Pancreas (tissue), 10 donors: Measurements from ENCODE around the gene NFIX. TPM values are rescaled to one million over a fixed set of nuclear protein-coding genes. Genes with fewer than 3 reads are reported as not detected.

Source experiments
- ATAC-seq, 4 donors: fragments of 200-7000 bp; cut with Tn5 transposase; one replicate each; pipeline versions ENCODE4 v1.8.0 to v1.9.1; 2020; ENCODE audit warnings: mild to moderate bottlenecking in 4 of 4, moderate library complexity in 4 of 4
- DNase-seq, 6 donors: peaks; one replicate each; pipeline ENCODE4 v3.0.0-alpha.2; 2020
- FAIRE-seq: peaks from 2 replicates; lab custom pipeline; 2012; peaks lifted over from hg19 to GRCh38; lab: Jason Lieb, UNC
- H3K27ac ChIP-seq, 4 donors: fragments of 200-600 bp; sonication (generic); 1 replicate in 3 of 4; 2 replicates in 1 of 4; pipeline versions ENCODE4 v1.5.0 to v1.8.0; 2020
- H3K27me3 ChIP-seq, 4 donors: fragments of 200-600 bp; one replicate each; pipeline ENCODE4 v1.8.0; 2021
- H3K36me3 ChIP-seq, 3 donors: fragments of 200-600 bp; sonication (generic) in 1 of 3; one replicate each; pipeline versions ENCODE4 v1.5.0 to v1.8.0; 2020 to 2021
- H3K4me1 ChIP-seq, 3 donors: fragments of 200-600 bp; one replicate each; pipeline ENCODE4 v1.8.0; 2021
- H3K4me3 ChIP-seq, 4 donors: fragments of 200-600 bp; sonication (generic) in 2 of 4; one replicate each; pipeline versions ENCODE4 v1.5.0 to v1.8.0; 2020 to 2021
- H3K9me3 ChIP-seq, 4 donors: fragments of 200-600 bp; one replicate each; pipeline ENCODE4 v1.8.0; 2021
- CTCF ChIP-seq, 4 donors: fragments of 200-600 bp; sonication (generic) in 3 of 4; IDR thresholded peaks; one replicate each; pipeline versions ENCODE4 v1.5.0 to v1.8.0; 2021; ENCODE audit warnings: antibody characterized with exemption in 4 of 4
- WGBS, 2 donors: extraction: QIAGEN DNeasy Blood & Tissue Kit; methylation state at CpG; one replicate each; pipeline ENCODE4 v1.1.7; 2013; 5-methylcytosine and 5-hydroxymethylcytosine counted together
- intact Hi-C, 3 donors: fragments of 100-400 bp; cut with DNase I; formaldehyde crosslinking; loops; one replicate each; pipeline versions ENCODE4 v1.11.1 to v1.14.2; 2022
- polyA plus RNA-seq, 2 donors: library from polyadenylated mRNA; stranded (reverse); fragments of 200-250 nt; gene quantifications; one replicate each; pipeline ENCODE4 v1.2.3, GENCODE V29; 2013
- total RNA-seq, 6 donors: library from RNA; stranded (reverse); fragmentation: NEBNext Ultra II Directional in 4 of 6; extraction: Animal tissue kit (Norgen Biotek cat#: 25700) in 4 of 6; gene quantifications; one replicate each; pipeline versions ENCODE4 v1.2.1 to v1.2.4, GENCODE V29; 2021 to 2023
- donor health status: healthy with polysubstance abuse.
- donor health status: DM: no; HTN: no; CAD: no; lungs with moderate emphysema.
- donor health status: DM: no; HTN: no; CAD: no.
- donor health status: control.
- donor health status: control.
- donor health status: Bipolar disorder and iron deficiency.
- donor health status: DM: yes; HTN: yes; CAD: no.
- donor health status: DM: no; HTN: no; CAD: no.
- donor health status: DM: no; HTN: no; CAD: no.
- donor health status: DM: yes; HTN: yes; CAD: no.

The NFIX gene
- total and polyA plus RNA-seq, 8 donors, result 8.3 to 45.1 (median 32.7) TPM

GRCh38 chr19:12992729-12993128 is 2.5 kb upstream of the NFIX start:
- ATAC-seq (no peak), DNase-seq (no peak), FAIRE-seq (no peak)
- 89 to 93% methylated on average over 11 of the region's 11 CpGs for WGBS, 2 donors
- no peak for TF ChIP-seq CTCF (IDR thresholded peaks at IDR 0.05)
- no peak overlapping the region for H3K4me3 ChIP-seq
- H3K27me3 ChIP-seq, result no peaks in the 10 kb centered on the region
- no peaks in the 10 kb centered on the region for H3K36me3 ChIP-seq
- H3K9me3 ChIP-seq, result no peaks in the 10 kb centered on the region
- peaks cover 0 to 5% (median 0%) of the 10 kb centered on the region in 3 donors for H3K4me1 ChIP-seq
- intact Hi-C loops, result no loop called here
- no peak overlapping the region for H3K27ac ChIP-seq

- TF ChIP-seq CTCF (IDR thresholded peaks at IDR 0.05), result no peak
- ATAC-seq (no peak), FAIRE-seq (no peak), DNase-seq (peak in 1 of 6 donors; percentile 11)
- intact Hi-C loops, result no loop called here
- no peaks in the 10 kb centered on the region for H3K36me3 ChIP-seq
- 83 to 88% methylated on average over 7 of the region's 7 CpGs for WGBS, 2 donors
- H3K4me1 ChIP-seq, result peaks cover 0 to 5% (median 0%) of the 10 kb centered on the region in 3 donors
- H3K27ac ChIP-seq, result no peak overlapping the region
- no peaks in the 10 kb centered on the region for H3K9me3 ChIP-seq
- H3K27me3 ChIP-seq, result no peaks in the 10 kb centered on the region
- H3K4me3 ChIP-seq, result no peak overlapping the region
Observed at GRCh38 chr19:12993562-12993961, 1.7 kb upstream of the NFIX start.

GRCh38 chr19:12995596-12996405 is 526 bp downstream of the NFIX start:
- peaks cover 0 to 5% (median 0%) of the 10 kb centered on the region in 3 donors for H3K4me1 ChIP-seq
- no peaks in the 10 kb centered on the region for H3K36me3 ChIP-seq
- DNase-seq, result peak in 5 of 6 donors; percentile 38 to 83 (median 60)
- H3K9me3 ChIP-seq, result no peaks in the 10 kb centered on the region
- H3K4me3 ChIP-seq, result peak overlapping the region; percentile 57 to 72 (median 66)
- WGBS, 2 donors, result 0% methylated on average over 50 to 129 of the region's 129 CpGs
- intact Hi-C loops, result no loop called here
- no peak for FAIRE-seq
- H3K27me3 ChIP-seq, result no peaks in the 10 kb centered on the region
- ATAC-seq, result peak; percentile 43 to 59 (median 50)
- TF ChIP-seq CTCF (IDR thresholded peaks at IDR 0.05), result no peak
- peak overlapping the region; percentile 32 to 68 (median 62) for H3K27ac ChIP-seq

GRCh38 chr19:12996406-12997094 is 1.3 kb downstream of the NFIX start:
- Histone ChIP-seq H3K36me3 (no peaks in the 10 kb centered on the region), H3K4me3 (peak overlapping the region; percentile 57 to 72 (median 66)), H3K27me3 (no peaks in the 10 kb centered on the region), H3K27ac (peak overlapping the region; percentile 32 to 68 (median 62)), H3K9me3 (no peaks in the 10 kb centered on the region), H3K4me1 (peaks cover 0 to 5% (median 0%) of the 10 kb centered on the region in 3 donors)
- WGBS, 2 donors, result 3 to 4% methylated on average over 27 to 52 of the region's 52 CpGs
- TF ChIP-seq CTCF (IDR thresholded peaks at IDR 0.05), result no peak
- ATAC-seq (peak; percentile 63 to 78 (median 70)), FAIRE-seq (no peak), DNase-seq (peak; percentile 46 to 85 (median 64))
- intact Hi-C loops, result no loop called here
